ENCODE data around the gene PCDHGA10.
A peak's percentile ranks its signal among the peaks of the same experiment; 100 is the strongest.
"Not testable (repeated sequence)": the region's sequence is repeated elsewhere in the genome, so short reads cannot be mapped to it uniquely, and the experiment has no call there.

PCDHGA10 gene

DNA sequence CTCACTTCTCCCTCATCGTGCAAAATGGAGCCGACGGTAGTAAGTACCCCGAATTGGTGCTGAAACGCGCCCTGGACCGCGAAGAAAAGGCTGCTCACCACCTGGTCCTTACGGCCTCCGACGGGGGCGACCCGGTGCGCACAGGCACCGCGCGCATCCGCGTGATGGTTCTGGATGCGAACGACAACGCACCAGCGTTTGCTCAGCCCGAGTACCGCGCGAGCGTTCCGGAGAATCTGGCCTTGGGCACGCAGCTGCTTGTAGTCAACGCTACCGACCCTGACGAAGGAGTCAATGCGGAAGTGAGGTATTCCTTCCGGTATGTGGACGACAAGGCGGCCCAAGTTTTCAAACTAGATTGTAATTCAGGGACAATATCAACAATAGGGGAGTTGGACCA, 18.5 kb downstream of the PCDHGA10 start:
- Histone ChIP-seq H3K4me3 (ENCODE audit: low read depth, low read length) (peak overlapping the region; percentile 70), H3K36me3 (ENCODE audit: insufficient read depth, low read length) (no peaks in the 10 kb centered on the region)

DNA sequence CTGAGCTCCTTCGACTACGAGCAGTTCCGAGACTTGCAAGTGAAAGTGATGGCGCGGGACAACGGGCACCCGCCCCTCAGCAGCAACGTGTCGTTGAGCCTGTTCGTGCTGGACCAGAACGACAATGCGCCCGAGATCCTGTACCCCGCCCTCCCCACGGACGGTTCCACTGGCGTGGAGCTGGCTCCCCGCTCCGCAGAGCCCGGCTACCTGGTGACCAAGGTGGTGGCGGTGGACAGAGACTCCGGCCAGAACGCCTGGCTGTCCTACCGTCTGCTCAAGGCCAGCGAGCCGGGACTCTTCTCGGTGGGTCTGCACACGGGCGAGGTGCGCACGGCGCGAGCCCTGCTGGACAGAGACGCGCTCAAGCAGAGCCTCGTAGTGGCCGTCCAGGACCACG, 19.5 kb downstream of the PCDHGA10 start:
- Histone ChIP-seq H3K27me3 (ENCODE audit: insufficient read depth, low read length) (peaks cover 10% of the 10 kb centered on the region; the same call in 1 of the 2 replicates), H3K4me3 (ENCODE audit: low read depth, low read length) (0 out of 2 replicates have a peak overlapping the region, but pooled peaks have one; percentile 70)
- H3K27ac ChIP-seq (ENCODE audit: low read depth, low read length); H3K4me1 ChIP-seq (ENCODE audit: control insufficient read depth, insufficient read depth, low read length, unreplicated experiment); H3K36me3 ChIP-seq (ENCODE audit: insufficient read depth, low read length); H3K79me2 ChIP-seq (ENCODE audit: control insufficient read depth, insufficient read depth, low read length, unreplicated experiment); H2AFZ ChIP-seq (ENCODE audit: low read length, unreplicated experiment): not testable (repeated sequence)

More for the DNA sequence above, 18.5 kb downstream of the PCDHGA10 start:
- H2AFZ ChIP-seq (ENCODE audit: low read length, unreplicated experiment): peak overlapping the region; percentile 13
- H3K27me3 ChIP-seq (ENCODE audit: insufficient read depth, low read length): peaks cover 14% of the 10 kb centered on the region; the same call in 1 of the 2 replicates
- no peaks in the 10 kb centered on the region for H3K4me1 ChIP-seq (ENCODE audit: control insufficient read depth, insufficient read depth, low read length, unreplicated experiment)
- no peak overlapping the region for H3K27ac ChIP-seq (ENCODE audit: low read depth, low read length)
- no peaks in the 10 kb centered on the region for H3K79me2 ChIP-seq (ENCODE audit: control insufficient read depth, insufficient read depth, low read length, unreplicated experiment)

DNA sequence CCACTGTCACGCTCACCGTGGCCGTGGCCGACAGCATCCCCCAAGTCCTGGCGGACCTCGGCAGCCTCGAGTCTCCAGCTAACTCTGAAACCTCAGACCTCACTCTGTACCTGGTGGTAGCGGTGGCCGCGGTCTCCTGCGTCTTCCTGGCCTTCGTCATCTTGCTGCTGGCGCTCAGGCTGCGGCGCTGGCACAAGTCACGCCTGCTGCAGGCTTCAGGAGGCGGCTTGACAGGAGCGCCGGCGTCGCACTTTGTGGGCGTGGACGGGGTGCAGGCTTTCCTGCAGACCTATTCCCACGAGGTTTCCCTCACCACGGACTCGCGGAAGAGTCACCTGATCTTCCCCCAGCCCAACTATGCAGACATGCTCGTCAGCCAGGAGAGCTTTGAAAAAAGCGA, 19.9 kb downstream of the PCDHGA10 start:
- H3K4me1 ChIP-seq (ENCODE audit: control insufficient read depth, insufficient read depth, low read length, unreplicated experiment); H3K79me2 ChIP-seq (ENCODE audit: control insufficient read depth, insufficient read depth, low read length, unreplicated experiment); H2AFZ ChIP-seq (ENCODE audit: low read length, unreplicated experiment); H3K27ac ChIP-seq (ENCODE audit: low read depth, low read length); H3K4me3 ChIP-seq (ENCODE audit: low read depth, low read length); H3K36me3 ChIP-seq (ENCODE audit: insufficient read depth, low read length): not testable (repeated sequence)
- H3K27me3 ChIP-seq (ENCODE audit: insufficient read depth, low read length): peaks cover 10% of the 10 kb centered on the region; the same call in 1 of the 2 replicates

DNA sequence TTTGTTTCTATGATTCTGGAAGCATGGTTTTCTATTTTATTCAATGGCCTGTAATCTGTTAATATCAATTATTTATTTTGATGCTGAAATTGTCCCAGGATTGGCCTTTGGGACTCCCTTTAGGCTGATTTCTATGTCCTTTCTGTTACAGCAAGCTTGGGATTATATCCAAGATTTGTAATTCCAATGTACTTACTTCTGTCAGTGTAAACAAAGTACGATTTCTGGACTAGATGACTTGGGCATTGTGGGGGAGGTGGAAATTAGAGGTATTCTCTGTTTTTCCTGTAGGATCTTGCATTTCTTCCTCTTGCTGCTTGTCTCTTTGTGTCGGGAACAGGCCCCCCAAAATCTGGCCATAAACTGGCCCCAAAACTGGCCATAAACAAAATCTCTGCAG, 21.2 kb downstream of the PCDHGA10 start:
- no peak overlapping the region for H3K4me3 ChIP-seq (ENCODE audit: low read depth, low read length)
- H3K27ac ChIP-seq (ENCODE audit: low read depth, low read length): no peak overlapping the region
- H2AFZ ChIP-seq (ENCODE audit: low read length, unreplicated experiment): no peak overlapping the region

DNA sequence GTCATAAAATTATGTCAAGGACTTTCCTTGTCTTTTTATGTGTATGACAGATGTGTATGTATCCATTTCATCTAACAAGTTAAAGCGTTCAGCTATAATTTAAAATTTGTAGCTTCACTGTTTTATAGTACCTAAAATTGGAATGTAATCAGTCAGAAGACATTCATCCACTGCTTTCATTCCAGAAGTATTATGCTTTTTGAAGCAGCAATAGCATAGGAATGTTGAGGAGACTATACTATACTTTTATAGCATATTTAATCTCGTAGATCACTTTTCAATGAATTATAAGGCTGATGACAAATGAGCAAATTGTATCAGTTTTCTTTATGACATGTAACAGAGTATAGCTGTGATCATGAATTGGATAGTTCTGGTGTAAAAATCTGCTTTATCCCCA, 24.4 kb downstream of the PCDHGA10 start:
- Histone ChIP-seq H3K27ac (ENCODE audit: low read depth, low read length) (no peak overlapping the region), H3K79me2 (ENCODE audit: control insufficient read depth, insufficient read depth, low read length, unreplicated experiment) (no peaks in the 10 kb centered on the region), H3K4me3 (ENCODE audit: low read depth, low read length) (no peak overlapping the region), H3K4me1 (ENCODE audit: control insufficient read depth, insufficient read depth, low read length, unreplicated experiment) (no peaks in the 10 kb centered on the region), H3K27me3 (ENCODE audit: insufficient read depth, low read length) (no peaks in the 10 kb centered on the region; the same call in 1 of the 2 replicates), H2AFZ (ENCODE audit: low read length, unreplicated experiment) (no peak overlapping the region), H3K36me3 (ENCODE audit: insufficient read depth, low read length) (no peaks in the 10 kb centered on the region)

More for the DNA sequence above, 21.2 kb downstream of the PCDHGA10 start:
- Histone ChIP-seq H3K79me2 (ENCODE audit: control insufficient read depth, insufficient read depth, low read length, unreplicated experiment) (no peaks in the 10 kb centered on the region), H3K36me3 (ENCODE audit: insufficient read depth, low read length) (no peaks in the 10 kb centered on the region), H3K4me1 (ENCODE audit: control insufficient read depth, insufficient read depth, low read length, unreplicated experiment) (no peaks in the 10 kb centered on the region), H3K27me3 (ENCODE audit: insufficient read depth, low read length) (peaks cover 10% of the 10 kb centered on the region; the same call in 1 of the 2 replicates)

DNA sequence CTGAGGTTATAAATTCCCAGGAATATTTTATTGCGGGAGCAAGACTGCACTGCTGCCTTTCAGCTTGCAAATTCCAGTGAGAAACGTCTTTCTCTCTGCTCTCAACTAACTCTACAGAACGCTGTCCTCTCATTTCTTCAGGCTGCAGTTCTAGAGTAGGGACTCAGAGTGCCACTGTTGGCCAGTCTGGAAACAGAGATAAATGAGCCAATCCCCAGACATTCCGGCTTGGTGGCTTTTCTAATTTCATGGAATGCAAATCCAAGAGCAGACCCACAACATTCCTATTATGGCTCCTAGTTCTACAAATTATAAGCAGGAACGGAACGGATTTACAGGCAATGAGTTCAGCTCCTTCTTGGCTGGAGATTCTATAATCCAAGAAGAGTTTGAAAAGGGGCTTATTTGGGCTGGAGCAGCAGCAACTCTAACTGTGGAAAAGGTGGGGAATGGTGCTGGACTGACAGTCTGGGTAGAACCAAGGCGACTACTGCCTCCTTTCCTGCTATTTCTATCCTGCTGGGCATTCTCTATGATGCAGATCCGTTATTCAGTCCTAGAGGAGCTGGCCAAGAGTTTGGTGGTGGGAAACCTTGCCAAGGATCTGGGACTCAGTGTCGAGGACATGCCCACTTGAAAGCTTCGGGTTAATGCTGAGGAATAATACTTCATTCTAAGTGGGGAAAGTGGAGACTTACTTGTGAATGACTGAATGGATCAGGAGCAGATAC, 26.8 kb downstream of the PCDHGA10 start:
- Histone ChIP-seq H3K27ac (ENCODE audit: low read depth, low read length) (no peak overlapping the region), H3K79me2 (ENCODE audit: control insufficient read depth, insufficient read depth, low read length, unreplicated experiment) (no peaks in the 10 kb centered on the region), H3K36me3 (ENCODE audit: insufficient read depth, low read length) (no peaks in the 10 kb centered on the region), H3K4me1 (ENCODE audit: control insufficient read depth, insufficient read depth, low read length, unreplicated experiment) (no peaks in the 10 kb centered on the region), H2AFZ (ENCODE audit: low read length, unreplicated experiment) (no peak overlapping the region), H3K27me3 (ENCODE audit: insufficient read depth, low read length) (no peaks in the 10 kb centered on the region), H3K4me3 (ENCODE audit: low read depth, low read length) (no peak overlapping the region)

DNA sequence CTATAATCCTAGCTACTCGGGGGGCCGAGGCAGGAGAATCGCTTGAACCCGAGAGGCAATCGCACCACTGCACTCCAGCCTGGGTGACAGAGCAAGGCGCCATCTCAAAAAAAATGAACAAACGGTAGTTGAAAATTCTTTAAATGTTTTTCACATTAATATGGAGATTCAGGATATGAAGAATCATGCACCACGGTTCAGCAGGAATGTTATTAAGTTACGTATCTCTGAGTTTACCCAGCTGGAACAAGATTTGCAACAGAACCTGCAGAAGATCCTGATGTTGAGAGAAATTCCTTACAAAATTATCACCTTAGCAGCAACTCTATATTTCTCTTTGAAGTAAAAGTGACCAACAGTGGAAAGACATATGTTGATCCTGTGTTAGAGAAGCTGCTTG, 27.6 kb downstream of the PCDHGA10 start:
- no peaks in the 10 kb centered on the region for H3K79me2 ChIP-seq (ENCODE audit: control insufficient read depth, insufficient read depth, low read length, unreplicated experiment)
- no peaks in the 10 kb centered on the region for H3K27me3 ChIP-seq (ENCODE audit: insufficient read depth, low read length)
- H3K4me1 ChIP-seq (ENCODE audit: control insufficient read depth, insufficient read depth, low read length, unreplicated experiment): no peaks in the 10 kb centered on the region
- no peak overlapping the region for H3K4me3 ChIP-seq (ENCODE audit: low read depth, low read length)
- no peak overlapping the region for H2AFZ ChIP-seq (ENCODE audit: low read length, unreplicated experiment)
- no peaks in the 10 kb centered on the region for H3K36me3 ChIP-seq (ENCODE audit: insufficient read depth, low read length)
- no peak overlapping the region for H3K27ac ChIP-seq (ENCODE audit: low read depth, low read length)

DNA sequence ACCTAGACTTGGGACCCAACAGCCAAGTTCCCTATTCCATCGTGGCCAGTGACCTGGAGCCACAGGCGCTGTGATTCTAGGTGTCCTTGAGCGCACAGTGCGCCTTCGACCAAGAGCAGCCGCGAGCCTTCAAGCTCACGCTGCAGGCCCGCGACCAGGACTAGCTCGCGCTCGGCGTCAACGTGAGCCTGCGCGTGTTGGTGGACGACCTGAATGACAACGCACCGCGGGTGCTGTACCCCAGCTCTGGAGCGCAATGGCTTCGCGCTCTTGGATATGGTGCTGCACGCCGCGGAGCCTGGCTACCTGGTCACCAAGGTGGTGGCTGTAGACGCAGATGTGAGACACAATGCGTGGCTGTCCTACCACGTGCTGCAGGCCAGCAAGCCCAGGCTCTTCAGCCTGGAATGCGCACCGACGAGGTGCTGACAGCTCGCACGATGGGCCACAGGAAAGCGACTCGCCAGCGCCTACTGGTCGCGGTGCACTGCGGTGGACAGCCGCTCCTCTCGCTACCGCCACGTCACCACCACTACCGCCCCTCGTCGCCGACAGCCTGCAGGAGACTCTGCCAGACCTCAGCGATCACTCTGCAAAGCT, 28.9 kb downstream of the PCDHGA10 start:
- H3K27ac ChIP-seq (ENCODE audit: low read depth, low read length): no peak overlapping the region
- no peaks in the 10 kb centered on the region for H3K36me3 ChIP-seq (ENCODE audit: insufficient read depth, low read length)
- no peaks in the 10 kb centered on the region for H3K79me2 ChIP-seq (ENCODE audit: control insufficient read depth, insufficient read depth, low read length, unreplicated experiment)
- no peak overlapping the region for H2AFZ ChIP-seq (ENCODE audit: low read length, unreplicated experiment)
- no peaks in the 10 kb centered on the region for H3K4me1 ChIP-seq (ENCODE audit: control insufficient read depth, insufficient read depth, low read length, unreplicated experiment)
- H3K4me3 ChIP-seq (ENCODE audit: low read depth, low read length): no peak overlapping the region
- no peaks in the 10 kb centered on the region for H3K27me3 ChIP-seq (ENCODE audit: insufficient read depth, low read length)

DNA sequence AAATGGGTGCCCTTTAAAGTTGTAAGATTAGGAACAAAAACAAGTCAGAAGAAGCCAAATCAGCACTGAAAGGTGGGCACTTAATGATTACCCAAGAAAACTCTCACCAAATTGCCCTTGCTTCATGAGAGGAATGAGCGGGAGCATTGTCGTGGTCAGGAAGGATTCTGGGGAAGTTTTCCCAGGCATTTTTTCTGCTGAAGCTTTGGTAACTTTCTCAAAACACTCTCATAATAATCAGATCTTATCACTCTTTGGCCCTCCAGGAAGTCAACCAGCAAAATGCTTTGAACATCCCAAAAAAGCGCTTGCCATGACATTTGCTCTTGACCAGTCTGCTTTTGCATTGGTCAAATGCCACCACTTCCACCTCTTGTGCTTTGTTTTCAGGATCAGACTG, 52.6 kb downstream of the PCDHGA10 start:
- Histone ChIP-seq H3K36me3 (ENCODE audit: insufficient read depth, low read length) (no peaks in the 10 kb centered on the region), H3K79me2 (ENCODE audit: control insufficient read depth, insufficient read depth, low read length, unreplicated experiment) (no peaks in the 10 kb centered on the region)

More for the DNA sequence above, 52.6 kb downstream of the PCDHGA10 start:
- Histone ChIP-seq H2AFZ (ENCODE audit: low read length, unreplicated experiment) (no peak overlapping the region), H3K27me3 (ENCODE audit: insufficient read depth, low read length) (no peaks in the 10 kb centered on the region), H3K4me3 (ENCODE audit: low read depth, low read length) (no peak overlapping the region), H3K4me1 (ENCODE audit: control insufficient read depth, insufficient read depth, low read length, unreplicated experiment) (no peaks in the 10 kb centered on the region), H3K27ac (ENCODE audit: low read depth, low read length) (no peak overlapping the region)
